NB4 (cell line): ENCODE measurements around the gene CHD2.
A peak's percentile ranks its signal among the peaks of the same experiment; 100 is the strongest.

Experiments
- DNase-seq: peaks from one replicate; pipeline ENCODE4 v3.0.0; 2010; ENCODE audit warnings: low read depth
- H3K4me3 ChIP-seq: one replicate; pipeline ENCODE4 v1.5.1; 2011; ENCODE audit warnings: mild to moderate bottlenecking, low read depth, low read length, moderate library complexity
- CTCF ChIP-seq: IDR thresholded peaks from one replicate; pipeline ENCODE4 v1.5.1; 2012; ENCODE audit warnings: low read depth, low read length
- MAX ChIP-seq: IDR thresholded peaks from 2 replicates; pipeline ENCODE4 v1.6.1; 2011; ENCODE audit warnings: low read depth, low read length
- MYC ChIP-seq: IDR thresholded peaks from 2 replicates; pipeline ENCODE4 v1.6.1; 2011; ENCODE audit warnings: low read depth, low read length
- POLR2A ChIP-seq: IDR thresholded peaks from 2 replicates; pipeline ENCODE4 v1.6.1; 2011; ENCODE audit warnings: mild to moderate bottlenecking; ENCODE audit not compliant: insufficient read length; ENCODE audit errors: extremely low read depth

Gene CHD2

GRCh38 chr15:92904722-92905571 lies 4.8 kb downstream of the CHD2 start:
- peak overlapping the region; percentile 78 for H3K4me3 ChIP-seq
- TF ChIP-seq MYC (no peak), POLR2A (no peak), MAX (no peak)
- DNase-seq: no peak

- TF ChIP-seq CTCF: no peak
- no peak for TF ChIP-seq POLR2A
- TF ChIP-seq MAX: no peak
- no peak for TF ChIP-seq MYC
- no peak for DNase-seq
- H3K4me3 ChIP-seq: peak overlapping the region; percentile 78
These were observed 5.9 kb downstream of the CHD2 start for GRCh38 chr15:92906020-92906419.

GRCh38 chr15:92906563-92907081 lies 6.5 kb downstream of the CHD2 start:
- no peak for TF ChIP-seq CTCF
- DNase-seq: no peak
- H3K4me3 ChIP-seq: peak overlapping the region; percentile 78

GRCh38 chr15:92907229-92907628 lies 7.1 kb downstream of the CHD2 start:
- DNase-seq: no peak
- TF ChIP-seq MYC: no peak
- no peak for TF ChIP-seq POLR2A
- TF ChIP-seq CTCF: no peak
- TF ChIP-seq MAX: no peak
- H3K4me3 ChIP-seq: peak overlapping the region; percentile 1

- peak; percentile 46 for DNase-seq
- TF ChIP-seq POLR2A (no peak), MYC (no peak), CTCF (no peak), MAX (no peak)
- H3K4me3 ChIP-seq: peak overlapping the region; percentile 1
These were observed 8.0 kb downstream of the CHD2 start for GRCh38 chr15:92907896-92908712.

GRCh38 chr15:92908713-92909057 lies 8.6 kb downstream of the CHD2 start:
- H3K4me3 ChIP-seq: no peak overlapping the region
- no peak for TF ChIP-seq POLR2A
- TF ChIP-seq MAX: no peak
- TF ChIP-seq MYC: no peak
- TF ChIP-seq CTCF: no peak
- DNase-seq: no peak
